ENCODE results near the gene ACRBP. TPM values are rescaled to one million over a fixed set of nuclear protein-coding genes. Genes with fewer than 3 reads are reported as not detected.

ACRBP gene
- total RNA-seq, 1 donor from 2014 or later, result 0.54 TPM

GRCh38 chr12:6608592-6609281 is 38.5 kb downstream of the ACRBP start:
- FAIRE-seq, result no peak
- Histone ChIP-seq H3K9me3 (ENCODE audit: insufficient read depth, low read depth, low read length) (no peaks in the 10 kb centered on the region), H3K27me3 (ENCODE audit: insufficient read depth, low read length) (no peaks in the 10 kb centered on the region), H3K4me2 (ENCODE audit: low read length) (no peak overlapping the region), H3K4me3 (ENCODE audit: insufficient read depth, low read depth, low read length) (no peak overlapping the region), H3K9ac (ENCODE audit: low read length) (no peak overlapping the region), H3K4me1 (ENCODE audit: insufficient read depth, low read length) (peaks cover 38% of the 10 kb centered on the region), H3K79me2 (ENCODE audit: insufficient read depth, low read length) (peaks cover 26% of the 10 kb centered on the region), H4K20me1 (ENCODE audit: insufficient read depth, low read length) (peaks cover 25% of the 10 kb centered on the region), H3K36me3 (ENCODE audit: insufficient read depth, low read length) (no peaks in the 10 kb centered on the region), H3K27ac (ENCODE audit: low read depth, low read length) (no peak overlapping the region), H2AFZ (ENCODE audit: low read depth, low read length) (no peak overlapping the region)
- no peaks in the 10 kb centered on the region for H3K9me3 Mint-ChIP-seq (ENCODE audit: unreplicated experiment)
- no peak overlapping the region for H3K4me3 Mint-ChIP-seq (ENCODE audit: unreplicated experiment)
- DNase-seq (ENCODE audit: low read depth), result no peak
- H3K27ac Mint-ChIP-seq (ENCODE audit: unreplicated experiment), result no peak overlapping the region
- no peaks in the 10 kb centered on the region for H3K27me3 Mint-ChIP-seq (ENCODE audit: low read depth, unreplicated experiment)
- peaks cover 31% of the 10 kb centered on the region for H3K4me1 Mint-ChIP-seq (ENCODE audit: low read depth, unreplicated experiment)
- TF ChIP-seq CTCF (IDR thresholded peaks at IDR 0.05; ENCODE audit: insufficient read depth, low read depth, low read length), result no peak
- TF ChIP-seq EZH2 (IDR thresholded peaks at IDR 0.05; ENCODE audit: insufficient read depth, low read length), result no peak
- peaks cover 7% of the 10 kb centered on the region for H3K36me3 Mint-ChIP-seq (ENCODE audit: low read depth, unreplicated experiment)

DNA sequence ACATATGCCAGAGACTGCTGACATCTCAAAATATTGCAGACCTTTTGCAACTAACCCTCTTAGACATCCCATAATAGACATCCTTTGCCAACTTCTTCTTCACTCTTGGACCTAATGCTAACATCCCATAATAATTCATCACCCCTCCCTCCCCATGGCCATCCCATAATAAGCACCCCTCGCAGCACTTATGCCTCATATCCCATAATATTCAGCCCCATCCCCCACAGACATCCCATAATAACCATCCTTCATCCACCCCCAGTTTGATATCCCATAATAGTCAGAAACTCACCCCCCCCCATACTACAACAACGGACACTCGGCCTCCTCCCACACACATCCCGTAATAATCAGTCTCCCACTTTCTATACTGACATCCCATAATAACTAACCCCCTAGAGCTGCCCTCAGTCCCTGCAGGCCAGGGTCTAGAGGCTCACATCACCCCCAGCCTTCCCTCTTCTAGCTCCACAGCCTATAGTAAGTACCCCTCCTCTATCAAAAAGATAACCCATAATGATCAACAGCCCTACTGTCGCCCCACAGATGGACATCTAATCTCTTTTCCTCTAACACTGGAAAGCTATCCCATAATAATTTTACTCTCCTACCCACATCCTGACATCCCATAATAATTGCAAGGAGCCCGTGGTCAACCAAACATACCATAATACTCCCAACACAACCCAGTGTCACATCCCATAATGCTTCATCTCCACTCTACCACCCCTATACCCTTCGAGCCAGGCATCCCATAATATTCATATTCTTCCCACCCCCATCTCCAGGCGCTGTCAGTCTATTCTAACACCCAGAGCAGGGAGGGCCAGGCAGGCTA is 39.3 kb downstream of the ACRBP start:
- no peak overlapping the region for H3K4me3 ChIP-seq (ENCODE audit: insufficient read depth, low read depth, low read length)
- peaks cover 33% of the 10 kb centered on the region for H3K79me2 ChIP-seq (ENCODE audit: insufficient read depth, low read length)
- H3K4me1 ChIP-seq (ENCODE audit: insufficient read depth, low read length), result peaks cover 40% of the 10 kb centered on the region
- H4K20me1 ChIP-seq (ENCODE audit: insufficient read depth, low read length), result peaks cover 32% of the 10 kb centered on the region
- peak overlapping the region; percentile 99 for H3K4me2 ChIP-seq (ENCODE audit: low read length)
- H3K9me3 Mint-ChIP-seq (ENCODE audit: unreplicated experiment), result no peaks in the 10 kb centered on the region
- no peaks in the 10 kb centered on the region for H3K9me3 ChIP-seq (ENCODE audit: insufficient read depth, low read depth, low read length)
- H2AFZ ChIP-seq (ENCODE audit: low read depth, low read length), result peak overlapping the region; percentile 0
- peaks cover 33% of the 10 kb centered on the region for H3K4me1 Mint-ChIP-seq (ENCODE audit: low read depth, unreplicated experiment)
- no peak overlapping the region for H3K27ac ChIP-seq (ENCODE audit: low read depth, low read length)
- no peaks in the 10 kb centered on the region for H3K27me3 ChIP-seq (ENCODE audit: insufficient read depth, low read length)
- H3K9ac ChIP-seq (ENCODE audit: low read length), result no peak overlapping the region
- H3K36me3 ChIP-seq (ENCODE audit: insufficient read depth, low read length), result no peaks in the 10 kb centered on the region
- no peak overlapping the region for H3K27ac Mint-ChIP-seq (ENCODE audit: unreplicated experiment)
- no peak overlapping the region for H3K4me3 Mint-ChIP-seq (ENCODE audit: unreplicated experiment)
- H3K36me3 Mint-ChIP-seq (ENCODE audit: low read depth, unreplicated experiment), result peaks cover 10% of the 10 kb centered on the region
- H3K27me3 Mint-ChIP-seq (ENCODE audit: low read depth, unreplicated experiment), result no peaks in the 10 kb centered on the region
- DNase-seq (ENCODE audit: low read depth) (peak; percentile 52), FAIRE-seq (no peak)
- TF ChIP-seq EZH2 (IDR thresholded peaks at IDR 0.05; ENCODE audit: insufficient read depth, low read length) (no peak), CTCF (IDR thresholded peaks at IDR 0.05; ENCODE audit: insufficient read depth, low read depth, low read length) (no peak)
